Pancreas (tissue), 10 donors: ENCODE data around the gene GPRC5A. TPM values are rescaled to one million over a fixed set of nuclear protein-coding genes. Genes with fewer than 3 reads are reported as not detected.

Experiments used
- ATAC-seq, 4 donors: fragments of 200-7000 bp; cut with Tn5 transposase; one replicate each; pipeline versions ENCODE4 v1.8.0 to v1.9.1; 2020; ENCODE audit warnings: mild to moderate bottlenecking in 4 of 4, moderate library complexity in 4 of 4
- DNase-seq, 6 donors: peaks; one replicate each; pipeline ENCODE4 v3.0.0-alpha.2; 2020
- FAIRE-seq: peaks from 2 replicates; lab custom pipeline; 2012; peaks lifted over from hg19 to GRCh38; lab: Jason Lieb, UNC
- H3K27ac ChIP-seq, 4 donors: fragments of 200-600 bp; sonication (generic); 1 replicate in 3 of 4; 2 replicates in 1 of 4; pipeline versions ENCODE4 v1.5.0 to v1.8.0; 2020
- H3K27me3 ChIP-seq, 4 donors: fragments of 200-600 bp; one replicate each; pipeline ENCODE4 v1.8.0; 2021
- H3K36me3 ChIP-seq, 3 donors: fragments of 200-600 bp; sonication (generic) in 1 of 3; one replicate each; pipeline versions ENCODE4 v1.5.0 to v1.8.0; 2020 to 2021
- H3K4me1 ChIP-seq, 3 donors: fragments of 200-600 bp; one replicate each; pipeline ENCODE4 v1.8.0; 2021
- H3K4me3 ChIP-seq, 4 donors: fragments of 200-600 bp; sonication (generic) in 2 of 4; one replicate each; pipeline versions ENCODE4 v1.5.0 to v1.8.0; 2020 to 2021
- H3K9me3 ChIP-seq, 4 donors: fragments of 200-600 bp; one replicate each; pipeline ENCODE4 v1.8.0; 2021
- WGBS, 2 donors: extraction: QIAGEN DNeasy Blood & Tissue Kit; methylation state at CpG; one replicate each; pipeline ENCODE4 v1.1.7; 2013; 5-methylcytosine and 5-hydroxymethylcytosine counted together
- intact Hi-C, 3 donors: fragments of 100-400 bp; cut with DNase I; formaldehyde crosslinking; loops; one replicate each; pipeline versions ENCODE4 v1.11.1 to v1.14.2; 2022
- polyA plus RNA-seq, 2 donors: library from polyadenylated mRNA; stranded (reverse); fragments of 200-250 nt; gene quantifications; one replicate each; pipeline ENCODE4 v1.2.3, GENCODE V29; 2013
- total RNA-seq, 6 donors: library from RNA; stranded (reverse); fragmentation: NEBNext Ultra II Directional in 4 of 6; extraction: Animal tissue kit (Norgen Biotek cat#: 25700) in 4 of 6; gene quantifications; one replicate each; pipeline versions ENCODE4 v1.2.1 to v1.2.4, GENCODE V29; 2021 to 2023
- TF ChIP-seq, protein P1 (sequence below), 4 donors: fragments of 200-600 bp; sonication (generic) in 3 of 4; IDR thresholded peaks; one replicate each; pipeline versions ENCODE4 v1.5.0 to v1.8.0; 2021; ENCODE audit warnings: antibody characterized with exemption in 4 of 4
- donor health status: healthy with polysubstance abuse.
- donor health status: DM: no; HTN: no; CAD: no; lungs with moderate emphysema.
- donor health status: DM: no; HTN: no; CAD: no.
- donor health status: control.
- donor health status: control.
- donor health status: Bipolar disorder and iron deficiency.
- donor health status: DM: yes; HTN: yes; CAD: no.
- donor health status: DM: no; HTN: no; CAD: no.
- donor health status: DM: no; HTN: no; CAD: no.
- donor health status: DM: yes; HTN: yes; CAD: no.

The GPRC5A gene
- total and polyA plus RNA-seq, 8 donors, result 0.96 to 11.0 (median 2.5) TPM

DNA sequence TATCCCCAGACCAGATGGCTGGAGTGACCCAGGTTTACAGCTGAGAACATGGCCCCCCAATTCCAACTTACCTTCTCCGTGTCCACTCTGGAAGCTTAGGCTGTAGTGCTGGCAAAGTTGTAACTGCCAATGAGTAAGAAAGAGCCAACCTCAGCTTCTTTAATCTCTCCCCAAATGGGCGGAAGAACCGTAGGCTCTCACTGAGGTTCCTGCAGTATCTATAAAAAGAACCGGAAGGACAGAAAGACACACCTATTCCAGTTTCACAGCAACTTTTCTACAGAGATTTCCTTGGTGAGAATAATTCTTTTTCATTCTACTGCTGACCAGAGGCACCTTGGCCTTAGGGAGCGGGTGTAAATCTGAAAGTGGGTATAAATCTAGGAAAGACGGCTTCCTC lies 60.7 kb downstream of the GPRC5A start, which contains the start of gene GPRC5D:
TSS of gene GPRC5D (minus strand) at position 135 of the 400 bp plus-strand sequence. CDS start 1,786 bp downstream, outside the sequence.
- TF ChIP-seq, protein P1, sequence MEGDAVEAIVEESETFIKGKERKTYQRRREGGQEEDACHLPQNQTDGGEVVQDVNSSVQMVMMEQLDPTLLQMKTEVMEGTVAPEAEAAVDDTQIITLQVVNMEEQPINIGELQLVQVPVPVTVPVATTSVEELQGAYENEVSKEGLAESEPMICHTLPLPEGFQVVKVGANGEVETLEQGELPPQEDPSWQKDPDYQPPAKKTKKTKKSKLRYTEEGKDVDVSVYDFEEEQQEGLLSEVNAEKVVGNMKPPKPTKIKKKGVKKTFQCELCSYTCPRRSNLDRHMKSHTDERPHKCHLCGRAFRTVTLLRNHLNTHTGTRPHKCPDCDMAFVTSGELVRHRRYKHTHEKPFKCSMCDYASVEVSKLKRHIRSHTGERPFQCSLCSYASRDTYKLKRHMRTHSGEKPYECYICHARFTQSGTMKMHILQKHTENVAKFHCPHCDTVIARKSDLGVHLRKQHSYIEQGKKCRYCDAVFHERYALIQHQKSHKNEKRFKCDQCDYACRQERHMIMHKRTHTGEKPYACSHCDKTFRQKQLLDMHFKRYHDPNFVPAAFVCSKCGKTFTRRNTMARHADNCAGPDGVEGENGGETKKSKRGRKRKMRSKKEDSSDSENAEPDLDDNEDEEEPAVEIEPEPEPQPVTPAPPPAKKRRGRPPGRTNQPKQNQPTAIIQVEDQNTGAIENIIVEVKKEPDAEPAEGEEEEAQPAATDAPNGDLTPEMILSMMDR (IDR thresholded peaks at IDR 0.05), result no peak
- no peak for ATAC-seq
- 95 to 97% methylated on average over 6 of the region's 6 CpGs for WGBS, 2 donors
- Histone ChIP-seq H3K9me3 (no peaks in the 10 kb centered on the region), H3K4me3 (no peak within 1 kb of the TSS), H3K27ac (no peak within 1 kb of the TSS), H3K27me3 (no peaks in the 10 kb centered on the region), H3K4me1 (no peaks in the 10 kb centered on the region), H3K36me3 (no peaks in the 10 kb centered on the region)
- intact Hi-C loops, result no loop called here
- DNase-seq, result no peak
- no peak for FAIRE-seq

DNA sequence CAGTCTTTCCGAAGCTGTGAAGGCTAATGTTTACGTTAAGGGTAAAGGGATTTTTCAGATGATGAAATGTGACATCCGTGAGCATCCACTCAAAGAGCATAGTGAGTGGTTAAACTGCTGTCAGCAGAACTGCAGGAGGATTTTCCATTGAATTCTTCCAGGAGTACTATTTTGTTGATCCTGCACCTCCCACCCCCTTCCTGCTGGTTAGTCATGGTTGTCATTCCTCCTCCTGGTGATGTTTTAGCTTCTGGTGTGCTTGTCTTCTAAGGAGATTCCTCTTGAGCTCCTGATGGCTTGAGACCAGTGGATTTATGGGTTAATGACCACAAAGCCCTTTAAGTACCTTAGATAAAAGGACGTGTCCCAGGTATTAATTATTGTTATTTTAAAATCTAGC lies 63.0 kb downstream of the GPRC5A start:
- no peak for ATAC-seq
- TF ChIP-seq, protein P1 (IDR thresholded peaks at IDR 0.05), result no peak
- Histone ChIP-seq H3K4me1 (no peaks in the 10 kb centered on the region), H3K27ac (no peak overlapping the region), H3K27me3 (no peaks in the 10 kb centered on the region), H3K9me3 (no peaks in the 10 kb centered on the region), H3K36me3 (no peaks in the 10 kb centered on the region), H3K4me3 (no peak overlapping the region)
- intact Hi-C loops, result no loop called here
- FAIRE-seq, result no peak
- DNase-seq, result no peak
- 74 to 77% methylated on average over 4 of the region's 4 CpGs for WGBS, 2 donors

DNA sequence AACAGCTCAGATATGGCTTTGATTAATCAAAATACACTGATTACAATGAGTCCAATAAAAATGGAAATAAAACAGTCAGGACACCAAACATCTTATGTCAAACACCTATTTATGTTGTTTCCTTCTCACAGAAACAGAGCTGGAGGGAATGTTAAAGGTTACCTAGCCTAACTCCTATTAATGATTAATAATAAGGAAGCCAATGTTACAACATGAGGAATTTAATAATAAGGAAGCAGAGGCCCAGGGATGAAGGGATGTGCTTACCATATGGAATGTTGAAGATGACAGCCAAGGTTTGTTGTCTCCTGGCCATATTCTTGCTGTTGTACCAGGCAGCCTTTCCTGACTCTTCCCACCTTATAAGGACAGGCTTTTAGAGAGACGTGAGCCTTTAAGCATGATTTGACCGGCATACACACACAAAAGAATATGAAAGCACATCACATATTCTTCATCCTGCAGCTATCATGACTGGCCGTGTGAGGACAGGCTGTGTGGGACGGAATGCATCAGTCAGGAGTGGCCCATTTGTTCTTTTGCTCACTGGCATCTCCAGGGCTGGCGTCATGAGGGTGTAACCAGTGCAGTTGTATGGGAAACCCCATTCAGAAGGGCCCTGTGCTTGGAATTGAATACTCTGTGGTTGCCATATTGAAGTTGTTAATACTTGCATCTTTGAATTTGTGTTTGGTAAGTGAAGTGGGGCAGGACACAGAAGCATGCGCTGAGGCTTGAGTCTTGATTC lies 63.7 kb downstream of the GPRC5A start:
- intact Hi-C loops, result no loop called here
- DNase-seq (no peak), FAIRE-seq (no peak), ATAC-seq (peak in 2 of 4 donors; percentile 63 to 69)
- no peaks in the 10 kb centered on the region for H3K27me3 ChIP-seq
- no peaks in the 10 kb centered on the region for H3K9me3 ChIP-seq
- no peak overlapping the region for H3K27ac ChIP-seq
- TF ChIP-seq, protein P1 (IDR thresholded peaks at IDR 0.05), result no peak
- H3K4me3 ChIP-seq, result no peak overlapping the region
- H3K4me1 ChIP-seq, result no peaks in the 10 kb centered on the region
- H3K36me3 ChIP-seq, result no peaks in the 10 kb centered on the region
- WGBS, 2 donors, result 92 to 93% methylated on average over 6 of the region's 6 CpGs

DNA sequence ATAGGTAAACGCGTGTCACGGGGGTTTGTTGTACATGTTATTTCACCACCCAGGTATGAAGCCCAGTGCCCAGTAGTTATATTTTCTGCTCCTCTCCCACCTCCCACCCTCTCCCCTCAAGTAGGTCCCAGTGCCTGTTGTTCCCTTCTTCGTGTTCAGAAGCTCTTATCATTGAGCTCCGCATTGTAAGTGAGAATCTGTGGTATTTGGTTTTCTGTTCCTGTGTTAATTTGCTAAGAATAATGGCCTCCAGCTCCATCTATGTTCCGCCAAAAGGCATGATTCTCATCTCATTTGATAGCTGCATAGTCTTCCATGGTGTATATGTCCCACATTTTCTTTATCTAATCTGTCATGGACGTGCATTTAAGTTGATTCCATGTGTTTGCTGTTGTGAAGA lies 67.5 kb downstream of the GPRC5A start:
- Histone ChIP-seq H3K9me3 (no peaks in the 10 kb centered on the region), H3K4me3 (no peak overlapping the region), H3K36me3 (no peaks in the 10 kb centered on the region), H3K27me3 (no peaks in the 10 kb centered on the region), H3K27ac (no peak overlapping the region), H3K4me1 (no peaks in the 10 kb centered on the region)
- TF ChIP-seq, protein P1 (IDR thresholded peaks at IDR 0.05), result no peak
- no peak for DNase-seq
- 76 to 77% methylated on average over 7 of the region's 7 CpGs for WGBS, 2 donors
- FAIRE-seq, result no peak
- no peak for ATAC-seq
- intact Hi-C loops, result no loop called here

DNA sequence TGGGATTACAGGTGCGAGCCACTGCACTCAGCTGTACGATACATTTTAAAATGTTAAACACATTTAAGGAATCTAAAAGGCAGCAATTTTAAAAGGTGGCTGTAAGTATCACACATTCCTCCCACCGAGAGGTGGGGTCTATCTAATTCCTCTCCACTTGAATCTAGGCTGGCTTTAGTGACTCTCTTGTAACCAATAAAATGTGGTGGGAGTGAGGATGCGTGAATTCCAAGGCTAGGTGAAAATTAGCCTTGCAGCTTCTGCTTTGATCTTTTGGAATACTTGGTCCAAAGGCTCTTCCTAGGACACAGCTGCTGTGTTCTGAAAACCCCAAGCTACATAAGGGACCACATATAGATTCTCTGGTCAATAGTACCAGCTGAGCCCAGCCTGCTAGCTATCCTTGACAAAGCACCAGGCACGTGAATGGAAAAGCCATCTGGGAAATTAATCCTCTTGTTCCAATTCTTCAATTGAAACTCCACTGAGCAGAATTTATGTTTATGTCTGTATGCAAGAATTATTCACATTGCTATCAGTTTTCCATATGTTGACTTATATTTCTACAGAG lies 69.4 kb downstream of the GPRC5A start:
- 83 to 95% methylated on average over 5 of the region's 5 CpGs for WGBS, 2 donors
- H3K27me3 ChIP-seq, result no peaks in the 10 kb centered on the region
- H3K36me3 ChIP-seq, result no peaks in the 10 kb centered on the region
- ATAC-seq (no peak), DNase-seq (no peak), FAIRE-seq (no peak)
- H3K4me3 ChIP-seq, result no peak overlapping the region
- H3K9me3 ChIP-seq, result no peaks in the 10 kb centered on the region
- intact Hi-C loops, result no loop called here
- no peaks in the 10 kb centered on the region for H3K4me1 ChIP-seq
- H3K27ac ChIP-seq, result no peak overlapping the region
- TF ChIP-seq, protein P1 (IDR thresholded peaks at IDR 0.05), result no peak
